AG09309 (cell line): Measurements from ENCODE around the gene TNNI3K.

Experiments
- DNase-seq: peaks from one replicate; pipeline ENCODE4 v3.0.0-alpha.2; 2010; ENCODE audit warnings: low read depth
- H3K4me3 ChIP-seq: 2 replicates; pipeline ENCODE4 v1.5.1; 2011; ENCODE audit warnings: mild to moderate bottlenecking, low read depth, low read length, moderate library complexity; ENCODE audit not compliant: control insufficient read depth
- CTCF ChIP-seq: IDR thresholded peaks from 2 replicates; pipeline ENCODE4 v1.5.1; 2011; ENCODE audit warnings: mild to moderate bottlenecking, low read depth, low read length, inconsistent platforms; ENCODE audit not compliant: insufficient read depth, control insufficient read depth; ENCODE audit errors: missing control alignments

The TNNI3K gene

DNA sequence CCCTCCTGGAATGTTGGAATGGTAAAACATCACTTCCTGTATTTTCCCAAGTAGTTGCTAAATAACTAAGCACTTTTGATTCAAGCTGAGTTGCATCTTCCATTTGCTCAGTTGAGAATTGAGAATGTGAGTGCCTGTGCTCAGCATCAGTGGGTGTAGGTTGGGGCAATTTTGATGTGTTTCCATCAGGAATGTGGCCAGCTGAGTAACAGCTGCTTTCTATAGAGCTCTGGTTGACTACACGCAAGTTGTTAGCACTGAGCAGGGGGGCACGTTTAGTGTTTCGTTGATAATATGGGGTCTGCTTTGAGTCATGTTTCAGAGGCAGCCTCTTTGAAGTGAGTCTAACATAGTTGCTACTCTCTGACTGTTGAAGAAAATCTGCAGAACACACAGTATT is 235.7 kb downstream of the TNNI3K start:
- TF ChIP-seq CTCF = no peak
- DNase-seq = no peak

GRCh38 chr1:74471470-74471869 is 236.3 kb downstream of the TNNI3K start:
- no peak overlapping the region for H3K4me3 ChIP-seq
- DNase-seq = no peak
- no peak for TF ChIP-seq CTCF

More for the DNA sequence above, 235.7 kb downstream of the TNNI3K start:
- H3K4me3 ChIP-seq = no peak overlapping the region

- TF ChIP-seq CTCF = no peak
- H3K4me3 ChIP-seq = no peak overlapping the region
- DNase-seq = no peak
Observed at GRCh38 chr1:74474585-74474984, 239.4 kb downstream of the TNNI3K start.

GRCh38 chr1:74478979-74479378 is 243.8 kb downstream of the TNNI3K start:
- TF ChIP-seq CTCF = no peak
- H3K4me3 ChIP-seq = no peak overlapping the region
- DNase-seq = no peak

DNA sequence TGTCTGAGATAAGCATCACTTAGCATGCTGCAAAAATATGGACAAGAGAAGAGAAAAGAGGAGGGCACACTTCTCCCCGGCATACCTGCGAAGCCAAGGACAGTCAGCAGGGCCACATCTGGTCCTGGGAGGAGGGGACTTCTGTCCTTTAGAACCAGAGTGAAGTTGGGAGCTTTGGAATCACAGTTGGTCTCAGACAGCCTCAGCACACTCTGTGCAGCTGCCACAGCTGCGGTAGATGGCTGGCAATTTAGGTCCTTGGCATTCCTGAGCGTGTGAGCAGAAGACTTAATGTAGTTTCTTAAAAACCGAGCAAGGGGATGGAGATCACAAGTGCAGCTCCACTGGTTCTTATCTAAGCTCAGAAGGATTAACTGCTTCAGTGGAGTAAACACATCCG is 244.9 kb downstream of the TNNI3K start:
- TF ChIP-seq CTCF = no peak
- H3K4me3 ChIP-seq = no peak overlapping the region
- no peak for DNase-seq

DNA sequence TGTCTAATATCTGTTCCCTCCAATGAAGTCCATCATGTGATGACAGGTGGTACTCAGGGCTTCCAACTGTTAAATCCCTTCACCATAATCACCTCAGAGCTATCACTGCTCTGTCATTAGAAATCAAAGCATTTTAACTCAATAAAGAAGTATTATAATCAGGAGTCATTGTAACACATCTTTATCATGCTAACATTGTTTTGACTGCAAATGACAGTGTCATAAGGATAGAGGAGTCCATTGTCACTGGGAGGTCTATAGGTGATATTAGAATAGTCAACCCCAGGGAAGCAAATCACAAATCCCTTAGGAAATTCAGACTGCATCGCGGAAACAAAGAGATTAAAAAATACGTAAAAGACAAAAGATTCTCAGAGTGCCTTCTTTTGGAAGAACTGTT is 246.4 kb downstream of the TNNI3K start:
- no peak overlapping the region for H3K4me3 ChIP-seq
- TF ChIP-seq CTCF = no peak
- DNase-seq = no peak

- DNase-seq = no peak
- no peak overlapping the region for H3K4me3 ChIP-seq
Observed at GRCh38 chr1:74485622-74486021, 250.4 kb downstream of the TNNI3K start.

More at GRCh38 chr1:74485622-74486021, 250.4 kb downstream of the TNNI3K start:
- no peak for TF ChIP-seq CTCF
